Liver (tissue), 9 donors: ENCODE data around the gene GTPBP1. TPM values are rescaled to one million over a fixed set of nuclear protein-coding genes. Genes with fewer than 3 reads are reported as not detected.

Experiments used
- DNase-seq: peaks from one replicate; pipeline ENCODE4 v3.0.0-alpha.2; 2017; ENCODE audit warnings: low spot score
- H3K27ac ChIP-seq, 2 donors: one replicate each; pipeline ENCODE4 v1.7.0; 2013; ENCODE audit warnings: inconsistent platforms in 2 of 2, low read length in 2 of 2, control low read depth in 1 of 2, low read depth in 1 of 2, mild to moderate bottlenecking in 1 of 2
- H3K27me3 ChIP-seq, 4 donors: one replicate each; pipeline versions ENCODE4 v1.6.1 to v1.7.0; 2013; ENCODE audit warnings: low read length in 3 of 4, inconsistent platforms in 1 of 4, mild to moderate bottlenecking in 1 of 4, moderate library complexity in 1 of 4; ENCODE audit not compliant: control insufficient read depth in 4 of 4, insufficient read depth in 4 of 4
- H3K36me3 ChIP-seq, 4 donors: one replicate each; pipeline versions ENCODE4 v1.6.1 to v1.7.0; 2013; ENCODE audit warnings: low read length in 3 of 4, mild to moderate bottlenecking in 3 of 4, low read depth in 1 of 4, moderate library complexity in 1 of 4; ENCODE audit not compliant: control insufficient read depth in 4 of 4, insufficient read depth in 3 of 4
- H3K4me1 ChIP-seq, 4 donors: one replicate each; pipeline versions ENCODE4 v1.6.1 to v1.7.0; 2013; ENCODE audit warnings: low read length in 3 of 4, mild to moderate bottlenecking in 3 of 4, moderate library complexity in 1 of 4; ENCODE audit not compliant: control insufficient read depth in 4 of 4, insufficient read depth in 4 of 4
- H3K4me3 ChIP-seq, 3 donors: one replicate each; pipeline versions ENCODE4 v1.6.1 to v1.7.0; 2013; ENCODE audit warnings: low read length in 3 of 3, control low read depth in 1 of 3, low read depth in 1 of 3, mild to moderate bottlenecking in 1 of 3
- H3K9ac ChIP-seq, 2 donors: one replicate each; pipeline ENCODE4 v1.7.0; 2013; ENCODE audit warnings: low read length in 2 of 2, mild to moderate bottlenecking in 2 of 2, moderate library complexity in 2 of 2, control low read depth in 1 of 2, low read depth in 1 of 2
- H3K9me3 ChIP-seq, 4 donors: one replicate each; pipeline versions ENCODE4 v1.6.1 to v1.7.0; 2013; ENCODE audit warnings: low read length in 3 of 4; ENCODE audit not compliant: control insufficient read depth in 4 of 4
- EGR1 ChIP-seq, 2 donors: IDR thresholded peaks; 2 replicates each; pipeline ENCODE4 v1.6.1; 2016 to 2018; ENCODE audit warnings: antibody characterized with exemption in 2 of 2, low read depth in 2 of 2
- FOXA1 ChIP-seq: IDR thresholded peaks from 2 replicates; pipeline ENCODE4 v1.6.1; 2016; ENCODE audit warnings: antibody characterized with exemption
- FOXA2 ChIP-seq: IDR thresholded peaks from 2 replicates; pipeline ENCODE4 v1.6.1; 2016; ENCODE audit warnings: antibody characterized with exemption
- GABPA ChIP-seq, 2 donors: IDR thresholded peaks in 1 of 2; conservative IDR thresholded peaks in 1 of 2; 2 replicates each; pipeline ENCODE4 v1.6.1; 2016; ENCODE audit warnings: antibody characterized with exemption in 2 of 2, mild to moderate bottlenecking in 1 of 2, moderate library complexity in 1 of 2
- HNF4A ChIP-seq, 2 donors: conservative IDR thresholded peaks; 2 replicates each; pipeline ENCODE4 v1.6.1; 2016; ENCODE audit warnings: antibody characterized with exemption in 2 of 2, mild to moderate bottlenecking in 2 of 2
- HNF4G ChIP-seq: IDR thresholded peaks from 2 replicates; pipeline ENCODE4 v1.6.1; 2016; ENCODE audit warnings: antibody characterized with exemption
- JUND ChIP-seq, 2 donors: IDR thresholded peaks; 2 replicates each; pipeline ENCODE4 v1.6.1; 2016; ENCODE audit warnings: antibody characterized with exemption in 2 of 2
- NR2F2 ChIP-seq: IDR thresholded peaks from 2 replicates; pipeline ENCODE4 v1.6.1; 2016; ENCODE audit warnings: antibody characterized with exemption
- RAD21 ChIP-seq, 2 donors: IDR thresholded peaks; 2 replicates each; pipeline ENCODE4 v1.6.1; 2016; ENCODE audit warnings: antibody characterized with exemption in 2 of 2, mild to moderate bottlenecking in 2 of 2
- RXRA ChIP-seq, 2 donors: IDR thresholded peaks; 2 replicates each; pipeline ENCODE4 v1.6.1; 2017 to 2018; ENCODE audit warnings: antibody characterized with exemption in 2 of 2, mild to moderate bottlenecking in 1 of 2
- SP1 ChIP-seq: IDR thresholded peaks from 2 replicates; pipeline ENCODE4 v1.6.1; 2018; ENCODE audit warnings: antibody characterized with exemption, mild to moderate bottlenecking
- TAF1 ChIP-seq: conservative IDR thresholded peaks from 2 replicates; pipeline ENCODE4 v1.6.1; 2016; ENCODE audit warnings: antibody characterized with exemption, mild to moderate bottlenecking
- YY1 ChIP-seq: IDR thresholded peaks from 2 replicates; pipeline ENCODE4 v1.6.1; 2016; ENCODE audit warnings: antibody characterized with exemption, mild to moderate bottlenecking
- WGBS: extraction: QIAGEN DNeasy Blood & Tissue Kit; methylation state at CpG from one replicate; pipeline ENCODE4 v1.1.7; 2013; 5-methylcytosine and 5-hydroxymethylcytosine counted together
- polyA plus RNA-seq, 2 donors: library from polyadenylated mRNA; stranded (reverse) in 1 of 2; unstranded in 1 of 2; fragments of 200-250 nt in 1 of 2; fragments of >200 nt in 1 of 2; fragmentation: Nextera tagmentation in 1 of 2; extraction: Ambion mirVana in 1 of 2; gene quantifications; one replicate each; pipeline versions ENCODE4 v1.2.1 to v1.2.3, GENCODE V29; 2013 to 2015
- total RNA-seq, 2 donors: library from RNA; depleted of rRNA; stranded (reverse); fragments of >200 nt; gene quantifications; one replicate each; pipeline ENCODE4 v1.2.3, GENCODE V29; 2014
- TF ChIP-seq, protein P1 (sequence below): IDR thresholded peaks from 2 replicates; pipeline ENCODE4 v1.6.1; 2016; ENCODE audit warnings: antibody characterized with exemption
- TF ChIP-seq, protein P2 (sequence below): IDR thresholded peaks from 2 replicates; pipeline ENCODE4 v1.6.1; 2016; ENCODE audit warnings: antibody characterized with exemption
- TF ChIP-seq, protein P3 (sequence below): IDR thresholded peaks from 2 replicates; pipeline ENCODE4 v1.6.1; 2016; ENCODE audit warnings: antibody characterized with exemption, mild to moderate bottlenecking
- TF ChIP-seq, protein P4 (sequence below): IDR thresholded peaks from 2 replicates; pipeline ENCODE4 v1.6.1; 2016; ENCODE audit warnings: antibody characterized with exemption
- TF ChIP-seq, protein P5 (sequence below): fragments of 150-350 bp; IDR thresholded peaks from 2 replicates; pipeline ENCODE4 v1.5.1; 2017; ENCODE audit warnings: improper control_type of control experiment, low read depth, low read length; ENCODE audit not compliant: missing input control
- donor health status: healthy.
- donor health status: healthy.
- donor health status: healthy.
- donor health status: healthy.
- donor health status: healthy.

Gene GTPBP1
- total and polyA plus RNA-seq, 4 donors: 5.3 to 56.3 (median 16.1) TPM

DNA sequence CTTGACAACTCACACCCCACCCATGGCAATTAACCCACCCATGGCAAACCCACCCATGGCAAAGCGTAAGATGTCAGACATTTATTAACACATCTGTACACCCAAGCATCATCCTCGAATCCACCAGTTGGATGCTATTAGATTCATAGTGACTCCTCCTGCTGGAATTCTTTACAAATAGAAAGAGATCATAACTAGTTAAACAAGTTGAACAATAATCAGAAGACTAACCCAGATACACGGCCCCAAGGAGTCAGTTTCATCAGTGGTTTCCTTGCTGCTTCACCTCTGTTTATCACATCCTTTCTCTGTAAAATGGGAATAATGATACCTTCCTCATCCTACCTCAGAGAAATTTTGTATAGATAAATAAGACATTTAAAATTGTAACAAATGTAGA, 5.1 kb downstream of the GTPBP1 start:
- H3K27me3 ChIP-seq: no peaks in the 10 kb centered on the region
- TF ChIP-seq, protein P1, sequence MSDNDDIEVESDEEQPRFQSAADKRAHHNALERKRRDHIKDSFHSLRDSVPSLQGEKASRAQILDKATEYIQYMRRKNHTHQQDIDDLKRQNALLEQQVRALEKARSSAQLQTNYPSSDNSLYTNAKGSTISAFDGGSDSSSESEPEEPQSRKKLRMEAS: no peak
- TF ChIP-seq EGR1 (IDR thresholded peaks at IDR 0.05; ENCODE audit: low read depth in 2 of 2): no peak
- TF ChIP-seq, protein P2, sequence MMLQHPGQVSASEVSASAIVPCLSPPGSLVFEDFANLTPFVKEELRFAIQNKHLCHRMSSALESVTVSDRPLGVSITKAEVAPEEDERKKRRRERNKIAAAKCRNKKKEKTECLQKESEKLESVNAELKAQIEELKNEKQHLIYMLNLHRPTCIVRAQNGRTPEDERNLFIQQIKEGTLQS: no peak
- no peak for TF ChIP-seq RXRA (IDR thresholded peaks at IDR 0.05)
- TF ChIP-seq JUND (IDR thresholded peaks at IDR 0.05): no peak
- no peak for TF ChIP-seq NR2F2
- no peak for TF ChIP-seq HNF4A (conservative IDR thresholded peaks at IDR 0.05)
- no peaks in the 10 kb centered on the region for H3K9me3 ChIP-seq
- no peak for DNase-seq
- H3K27ac ChIP-seq: no peak overlapping the region
- no peak overlapping the region for H3K9ac ChIP-seq
- peaks cover 0 to 9% (median 4%) of the 10 kb centered on the region in 4 donors for H3K36me3 ChIP-seq
- no peak overlapping the region for H3K4me3 ChIP-seq
- WGBS: 88% methylated on average over 3 of the region's 3 CpGs
- H3K4me1 ChIP-seq: peaks cover 0 to 21% (median 14%) of the 10 kb centered on the region in 4 donors

GRCh38 chr22:38712486-38713207, 6.9 kb downstream of the GTPBP1 start:
- Histone ChIP-seq H3K9ac (no peak overlapping the region), H3K27ac (no peak overlapping the region), H3K4me1 (peaks cover 0 to 10% (median 6%) of the 10 kb centered on the region in 4 donors), H3K4me3 (no peak overlapping the region), H3K36me3 (peaks cover 6 to 25% (median 16%) of the 10 kb centered on the region in 4 donors), H3K27me3 (no peaks in the 10 kb centered on the region), H3K9me3 (no peaks in the 10 kb centered on the region)
- DNase-seq: no peak
- 93% methylated on average over 11 of the region's 11 CpGs for WGBS
- TF ChIP-seq, protein P3, sequence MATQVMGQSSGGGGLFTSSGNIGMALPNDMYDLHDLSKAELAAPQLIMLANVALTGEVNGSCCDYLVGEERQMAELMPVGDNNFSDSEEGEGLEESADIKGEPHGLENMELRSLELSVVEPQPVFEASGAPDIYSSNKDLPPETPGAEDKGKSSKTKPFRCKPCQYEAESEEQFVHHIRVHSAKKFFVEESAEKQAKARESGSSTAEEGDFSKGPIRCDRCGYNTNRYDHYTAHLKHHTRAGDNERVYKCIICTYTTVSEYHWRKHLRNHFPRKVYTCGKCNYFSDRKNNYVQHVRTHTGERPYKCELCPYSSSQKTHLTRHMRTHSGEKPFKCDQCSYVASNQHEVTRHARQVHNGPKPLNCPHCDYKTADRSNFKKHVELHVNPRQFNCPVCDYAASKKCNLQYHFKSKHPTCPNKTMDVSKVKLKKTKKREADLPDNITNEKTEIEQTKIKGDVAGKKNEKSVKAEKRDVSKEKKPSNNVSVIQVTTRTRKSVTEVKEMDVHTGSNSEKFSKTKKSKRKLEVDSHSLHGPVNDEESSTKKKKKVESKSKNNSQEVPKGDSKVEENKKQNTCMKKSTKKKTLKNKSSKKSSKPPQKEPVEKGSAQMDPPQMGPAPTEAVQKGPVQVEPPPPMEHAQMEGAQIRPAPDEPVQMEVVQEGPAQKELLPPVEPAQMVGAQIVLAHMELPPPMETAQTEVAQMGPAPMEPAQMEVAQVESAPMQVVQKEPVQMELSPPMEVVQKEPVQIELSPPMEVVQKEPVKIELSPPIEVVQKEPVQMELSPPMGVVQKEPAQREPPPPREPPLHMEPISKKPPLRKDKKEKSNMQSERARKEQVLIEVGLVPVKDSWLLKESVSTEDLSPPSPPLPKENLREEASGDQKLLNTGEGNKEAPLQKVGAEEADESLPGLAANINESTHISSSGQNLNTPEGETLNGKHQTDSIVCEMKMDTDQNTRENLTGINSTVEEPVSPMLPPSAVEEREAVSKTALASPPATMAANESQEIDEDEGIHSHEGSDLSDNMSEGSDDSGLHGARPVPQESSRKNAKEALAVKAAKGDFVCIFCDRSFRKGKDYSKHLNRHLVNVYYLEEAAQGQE: no peak
- TF ChIP-seq NR2F2: no peak
- TF ChIP-seq HNF4G: no peak
- TF ChIP-seq FOXA2: no peak
- no peak for TF ChIP-seq SP1
- no peak for TF ChIP-seq RAD21 (IDR thresholded peaks at IDR 0.05)
- TF ChIP-seq TAF1: no peak
- TF ChIP-seq, protein P4, sequence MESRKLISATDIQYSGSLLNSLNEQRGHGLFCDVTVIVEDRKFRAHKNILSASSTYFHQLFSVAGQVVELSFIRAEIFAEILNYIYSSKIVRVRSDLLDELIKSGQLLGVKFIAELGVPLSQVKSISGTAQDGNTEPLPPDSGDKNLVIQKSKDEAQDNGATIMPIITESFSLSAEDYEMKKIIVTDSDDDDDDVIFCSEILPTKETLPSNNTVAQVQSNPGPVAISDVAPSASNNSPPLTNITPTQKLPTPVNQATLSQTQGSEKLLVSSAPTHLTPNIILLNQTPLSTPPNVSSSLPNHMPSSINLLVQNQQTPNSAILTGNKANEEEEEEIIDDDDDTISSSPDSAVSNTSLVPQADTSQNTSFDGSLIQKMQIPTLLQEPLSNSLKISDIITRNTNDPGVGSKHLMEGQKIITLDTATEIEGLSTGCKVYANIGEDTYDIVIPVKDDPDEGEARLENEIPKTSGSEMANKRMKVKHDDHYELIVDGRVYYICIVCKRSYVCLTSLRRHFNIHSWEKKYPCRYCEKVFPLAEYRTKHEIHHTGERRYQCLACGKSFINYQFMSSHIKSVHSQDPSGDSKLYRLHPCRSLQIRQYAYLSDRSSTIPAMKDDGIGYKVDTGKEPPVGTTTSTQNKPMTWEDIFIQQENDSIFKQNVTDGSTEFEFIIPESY: no peak
- TF ChIP-seq, protein P5, sequence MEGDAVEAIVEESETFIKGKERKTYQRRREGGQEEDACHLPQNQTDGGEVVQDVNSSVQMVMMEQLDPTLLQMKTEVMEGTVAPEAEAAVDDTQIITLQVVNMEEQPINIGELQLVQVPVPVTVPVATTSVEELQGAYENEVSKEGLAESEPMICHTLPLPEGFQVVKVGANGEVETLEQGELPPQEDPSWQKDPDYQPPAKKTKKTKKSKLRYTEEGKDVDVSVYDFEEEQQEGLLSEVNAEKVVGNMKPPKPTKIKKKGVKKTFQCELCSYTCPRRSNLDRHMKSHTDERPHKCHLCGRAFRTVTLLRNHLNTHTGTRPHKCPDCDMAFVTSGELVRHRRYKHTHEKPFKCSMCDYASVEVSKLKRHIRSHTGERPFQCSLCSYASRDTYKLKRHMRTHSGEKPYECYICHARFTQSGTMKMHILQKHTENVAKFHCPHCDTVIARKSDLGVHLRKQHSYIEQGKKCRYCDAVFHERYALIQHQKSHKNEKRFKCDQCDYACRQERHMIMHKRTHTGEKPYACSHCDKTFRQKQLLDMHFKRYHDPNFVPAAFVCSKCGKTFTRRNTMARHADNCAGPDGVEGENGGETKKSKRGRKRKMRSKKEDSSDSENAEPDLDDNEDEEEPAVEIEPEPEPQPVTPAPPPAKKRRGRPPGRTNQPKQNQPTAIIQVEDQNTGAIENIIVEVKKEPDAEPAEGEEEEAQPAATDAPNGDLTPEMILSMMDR: no peak
- no peak for TF ChIP-seq FOXA1
- no peak for TF ChIP-seq GABPA (IDR thresholded peaks at IDR 0.05 in 1 of 2, conservative IDR thresholded peaks at IDR 0.05 in 1 of 2)
- TF ChIP-seq, protein P2: no peak
- no peak for TF ChIP-seq EGR1 (IDR thresholded peaks at IDR 0.05; ENCODE audit: low read depth in 2 of 2)
- TF ChIP-seq JUND (IDR thresholded peaks at IDR 0.05): no peak
- no peak for TF ChIP-seq YY1
- TF ChIP-seq, protein P1: no peak
- no peak for TF ChIP-seq RXRA (IDR thresholded peaks at IDR 0.05)
- no peak for TF ChIP-seq HNF4A (conservative IDR thresholded peaks at IDR 0.05)
